Activated T-helper 1 cell treated with anti-CD3 and anti-CD28 coated beads, Interleukin-2, amount 50 U/mL, for 16 hours (primary cell): ENCODE data around the gene DDX49.
"Not testable (repeated sequence)": the region's sequence is repeated elsewhere in the genome, so short reads cannot be mapped to it uniquely, and the experiment has no call there.

ENCODE experiments used
- DNase-seq, 2 donors: peaks; one replicate each; pipeline ENCODE4 v3.0.0-alpha.2; 2020; ENCODE audit warnings: low read depth in 1 of 2, low spot score in 1 of 2

Gene DDX49

DNA sequence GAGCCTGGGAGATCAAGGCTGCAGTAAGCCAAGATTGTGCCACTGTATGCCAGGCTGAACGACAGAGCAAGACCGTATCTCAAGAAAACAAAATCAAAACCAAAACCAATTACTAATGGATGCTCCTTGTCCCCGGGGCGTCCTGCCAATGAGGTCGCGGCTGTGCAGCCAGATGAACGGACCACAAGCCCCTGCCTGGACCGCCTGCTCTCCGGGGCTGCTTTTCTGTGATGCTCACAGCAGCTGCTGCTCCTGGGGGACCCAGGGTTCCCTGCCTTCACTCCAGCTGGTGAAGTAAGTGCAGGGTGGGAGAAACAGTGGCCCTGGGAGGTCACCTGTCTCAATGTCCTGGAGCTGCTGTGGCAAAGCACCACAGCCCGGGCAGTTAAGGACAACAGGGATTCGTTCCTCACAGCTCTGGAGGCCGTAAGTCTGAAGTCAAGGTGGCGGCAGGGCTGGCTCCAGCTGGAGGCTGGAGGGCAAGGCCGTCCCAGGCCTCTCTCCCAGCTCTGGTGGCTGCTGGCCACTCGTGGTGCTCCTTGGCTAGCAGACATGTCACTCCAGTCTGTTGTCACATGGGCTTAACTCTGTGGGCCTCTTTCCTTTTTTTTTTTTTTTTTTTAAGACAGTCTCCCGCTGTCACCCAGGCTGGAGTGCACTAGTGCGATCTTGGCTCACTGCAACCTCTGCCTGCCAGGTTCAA, 10.4 kb upstream of the DDX49 start:
- DNase-seq = no peak

DNA sequence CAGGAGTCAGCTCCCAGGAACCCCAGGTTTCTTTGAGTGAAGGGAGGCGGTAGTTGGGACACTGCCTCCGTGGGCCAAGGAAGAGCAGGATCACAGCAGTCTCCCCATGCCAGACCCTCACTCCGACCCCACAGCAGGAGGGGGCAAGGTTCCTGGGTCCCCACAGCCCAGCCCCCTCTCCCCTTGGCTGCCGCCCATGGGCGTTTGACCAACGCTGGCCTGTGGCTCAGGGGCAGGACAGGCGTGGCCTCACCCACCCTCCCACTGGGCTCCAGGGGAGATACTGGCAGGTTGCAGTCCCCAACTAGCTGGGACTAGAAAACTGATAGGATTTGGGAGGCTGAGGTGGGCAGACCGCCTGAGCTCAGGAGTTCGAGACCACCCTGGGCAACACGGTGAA, 9.5 kb upstream of the DDX49 start:
- no peak for DNase-seq

DNA sequence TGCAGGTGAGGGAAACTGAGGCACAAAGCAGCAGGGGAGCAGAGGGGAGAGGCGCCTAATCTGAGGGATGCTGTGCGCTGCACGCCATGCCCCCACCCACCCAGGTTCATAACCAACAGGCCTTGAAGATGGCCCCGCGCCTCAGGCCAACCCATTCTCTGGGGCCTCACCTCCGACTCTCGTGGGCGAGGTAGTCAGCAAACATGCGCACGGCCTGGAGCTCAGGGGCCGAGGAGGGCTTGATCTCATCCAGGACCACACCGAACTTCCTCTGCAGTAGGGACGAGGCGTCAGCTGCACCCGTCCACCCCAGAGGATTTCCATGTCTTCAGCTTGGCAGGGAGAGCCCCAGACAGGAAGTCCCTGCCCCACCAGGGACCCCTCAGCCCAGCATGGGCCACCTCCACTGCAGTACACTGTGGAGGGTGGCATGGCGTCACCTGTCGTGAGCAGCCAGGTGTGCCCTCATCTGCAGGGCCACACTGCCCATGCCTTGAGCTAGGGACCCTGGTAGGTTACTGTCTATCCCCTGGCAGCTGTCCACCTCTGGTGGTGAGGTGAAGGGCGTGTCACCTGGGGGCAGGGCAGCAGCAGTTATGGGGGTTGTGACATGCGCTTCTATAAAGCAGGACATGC, 8.6 kb upstream of the DDX49 start:
- no peak for DNase-seq

DNA sequence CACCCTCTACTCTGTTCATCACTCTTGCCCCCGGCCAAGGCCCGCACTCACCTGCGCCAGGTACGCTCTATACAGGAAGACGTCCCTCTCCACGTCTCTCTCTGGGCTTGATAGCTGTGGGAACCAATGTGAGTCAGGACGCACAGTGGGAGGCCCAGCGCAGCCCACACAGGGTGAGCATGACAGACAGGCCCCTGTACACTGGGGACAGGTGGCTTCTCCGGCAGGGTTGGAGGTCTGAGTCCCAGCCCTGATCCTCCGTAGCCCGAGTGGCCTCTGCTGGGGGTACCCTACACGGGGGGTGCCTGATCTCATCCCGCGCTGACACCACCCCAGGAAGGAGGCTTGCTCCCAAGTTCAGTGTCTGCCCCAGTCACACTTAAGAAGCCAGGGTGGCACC, 6.6 kb upstream of the DDX49 start:
- DNase-seq = no peak

DNA sequence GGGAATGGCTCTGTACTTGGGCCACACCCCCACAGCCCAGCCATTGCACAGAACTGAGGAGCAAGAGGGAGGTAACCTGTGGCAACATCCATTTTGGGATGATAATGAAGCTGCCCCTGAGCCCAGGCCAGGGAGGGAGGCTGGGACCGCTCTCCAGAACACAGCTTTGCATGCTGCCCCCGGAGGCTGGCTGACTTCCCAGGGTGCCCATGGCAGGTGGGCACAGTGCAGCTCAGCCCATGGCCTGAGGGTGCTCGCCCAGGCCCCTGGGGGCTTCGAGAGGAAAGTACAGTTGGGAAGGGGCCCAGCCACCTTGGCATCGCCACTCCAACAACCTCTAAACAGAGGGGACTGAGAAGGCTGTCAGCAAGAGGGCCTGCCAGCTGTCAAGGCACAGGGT, 6.0 kb upstream of the DDX49 start:
- no peak for DNase-seq

DNA sequence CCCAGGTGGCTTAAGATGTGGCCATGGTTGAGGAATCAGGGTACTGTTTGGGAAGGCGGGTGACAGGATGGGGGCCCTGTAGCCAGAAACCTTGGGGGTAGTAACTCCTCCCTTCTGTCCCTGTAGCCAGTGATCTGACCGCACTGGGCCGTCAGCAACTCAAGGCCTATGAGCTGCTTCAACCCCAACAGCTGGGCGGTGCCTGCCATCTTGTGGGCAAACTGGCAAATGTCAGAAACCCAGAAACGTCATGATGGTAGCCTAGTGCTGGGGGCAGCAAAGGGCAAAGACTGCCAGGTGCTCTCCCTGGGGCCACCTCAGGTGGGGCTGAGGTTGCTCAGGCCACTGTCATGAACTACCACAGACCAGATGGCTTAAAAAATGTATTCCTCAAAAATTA, 3.9 kb upstream of the DDX49 start:
- DNase-seq = no peak

DNA sequence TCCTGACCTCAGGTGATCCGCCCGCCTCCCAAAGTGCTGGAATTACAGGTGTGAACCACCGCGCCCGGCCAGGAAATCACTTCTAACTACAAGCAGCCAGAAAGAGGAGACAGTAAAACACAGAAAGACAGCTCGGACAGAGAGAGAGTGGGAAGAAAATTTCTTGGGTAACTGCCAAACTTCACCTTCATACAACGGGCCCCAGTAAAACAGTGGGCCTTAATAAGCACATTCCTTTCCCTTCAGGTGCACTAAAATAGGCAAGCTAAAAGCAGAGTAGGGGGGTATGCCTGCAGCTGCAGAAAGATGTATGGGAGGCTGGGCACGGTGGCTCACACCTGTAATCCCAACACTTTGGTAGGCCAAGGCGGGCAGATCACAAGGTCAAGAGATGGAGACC, 1.9 kb upstream of the DDX49 start:
- DNase-seq = not testable (repeated sequence)

DNA sequence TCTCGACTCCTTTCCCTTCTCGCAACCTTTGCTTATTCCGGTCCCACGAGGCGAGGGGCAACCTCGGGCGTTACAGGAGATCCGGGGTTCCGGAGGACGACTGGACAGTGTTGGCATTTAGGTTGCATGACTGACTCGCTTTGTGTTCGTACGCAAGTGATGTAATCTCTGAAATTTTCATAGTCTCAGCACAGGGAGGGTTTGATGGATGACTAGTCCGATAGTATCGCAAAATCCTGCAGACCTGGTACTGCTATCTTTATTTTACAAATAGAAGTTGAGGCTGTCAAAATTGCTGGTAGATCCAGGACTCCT, 342 bp downstream of the DDX49 start:
- DNase-seq = no peak

DNA sequence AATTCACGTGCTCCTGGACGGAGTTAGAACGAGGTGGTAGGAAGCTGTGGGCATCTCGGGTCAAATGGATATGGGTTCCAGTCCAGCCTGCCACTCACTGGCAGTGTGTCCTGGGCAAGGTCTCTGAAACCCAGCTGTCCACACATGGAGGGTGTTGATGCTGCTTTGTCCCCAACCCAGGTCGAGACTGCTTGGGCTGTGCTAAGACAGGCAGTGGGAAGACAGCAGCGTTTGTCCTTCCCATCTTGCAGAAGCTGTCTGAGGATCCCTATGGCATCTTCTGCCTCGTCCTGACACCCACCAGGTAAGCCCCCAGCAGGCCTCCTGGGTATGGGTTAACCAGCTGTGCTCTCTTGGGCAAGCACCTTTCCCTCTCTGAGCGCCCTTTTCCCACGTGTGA, 885 bp downstream of the DDX49 start:
- no peak for DNase-seq

DNA sequence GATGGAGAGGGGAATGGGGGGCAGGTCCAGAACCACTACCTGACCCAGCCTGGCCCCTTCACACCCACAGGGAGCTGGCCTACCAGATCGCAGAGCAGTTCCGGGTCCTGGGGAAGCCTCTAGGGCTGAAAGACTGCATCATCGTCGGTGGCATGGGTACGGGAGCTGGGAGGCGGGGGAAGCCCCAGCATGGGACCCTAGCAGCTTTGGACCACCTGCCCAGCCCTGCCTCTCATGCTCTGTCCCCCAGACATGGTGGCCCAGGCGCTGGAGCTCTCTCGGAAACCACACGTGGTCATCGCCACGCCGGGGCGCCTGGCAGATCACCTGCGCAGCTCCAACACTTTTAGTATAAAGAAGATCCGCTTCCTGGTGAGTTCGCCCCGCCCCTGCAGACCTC, 2.1 kb downstream of the DDX49 start:
- DNase-seq = no peak

DNA sequence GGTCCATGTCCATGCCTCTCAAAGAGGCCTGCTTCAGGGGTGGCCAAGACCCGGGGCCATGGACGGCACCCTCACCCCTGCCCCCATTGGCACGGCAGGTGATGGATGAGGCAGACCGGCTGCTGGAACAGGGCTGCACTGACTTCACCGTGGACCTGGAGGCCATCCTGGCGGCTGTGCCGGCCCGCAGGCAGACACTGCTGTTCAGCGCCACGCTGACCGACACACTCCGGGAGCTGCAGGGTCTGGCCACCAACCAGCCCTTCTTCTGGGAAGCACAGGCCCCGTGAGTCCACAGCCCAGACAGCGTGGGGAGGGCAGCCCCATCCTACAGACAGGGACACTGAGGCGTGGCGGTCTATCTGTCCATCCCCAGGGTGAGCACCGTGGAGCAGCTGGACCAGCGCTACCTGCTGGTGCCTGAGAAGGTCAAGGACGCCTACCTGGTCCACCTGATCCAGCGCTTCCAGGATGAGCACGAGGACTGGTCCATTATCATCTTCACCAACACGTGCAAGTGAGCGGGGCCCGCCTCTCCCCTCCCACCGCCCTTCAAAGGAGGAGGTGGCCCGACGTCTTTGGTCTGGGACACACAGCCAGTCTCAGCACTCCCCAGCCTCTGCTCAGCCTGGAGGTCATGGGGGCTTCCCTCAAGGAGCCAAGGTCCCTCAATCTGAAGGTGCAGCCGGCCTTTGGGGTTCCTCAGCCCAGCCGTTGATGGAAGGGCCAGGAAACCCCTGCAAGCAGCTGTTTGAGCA, 2.9 kb downstream of the DDX49 start:
- DNase-seq = no peak

DNA sequence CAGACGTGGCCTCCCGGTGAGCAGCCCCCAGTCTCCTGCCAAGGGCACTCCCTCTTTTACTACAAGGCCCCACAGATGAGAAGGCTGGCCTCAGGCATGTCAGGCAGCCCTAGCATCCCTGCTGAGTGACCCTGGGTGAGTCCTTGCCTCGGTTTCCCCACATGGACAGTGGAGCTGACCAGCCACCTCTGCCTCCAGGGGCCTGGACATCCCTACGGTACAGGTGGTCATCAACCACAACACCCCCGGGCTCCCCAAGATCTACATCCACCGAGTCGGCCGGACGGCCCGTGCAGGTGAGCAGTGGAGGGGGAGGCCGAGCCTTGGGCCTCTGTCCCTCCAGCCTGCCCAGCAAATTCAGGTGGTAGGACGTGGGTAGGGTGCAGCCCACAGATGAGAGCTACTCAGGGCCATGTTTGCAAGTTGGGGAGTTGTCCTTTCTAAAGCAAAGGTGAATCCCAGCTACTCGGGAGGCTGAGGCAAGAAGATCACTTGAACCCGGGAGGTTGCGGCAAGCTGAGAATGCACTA, 5.2 kb downstream of the DDX49 start:
- DNase-seq = no peak

DNA sequence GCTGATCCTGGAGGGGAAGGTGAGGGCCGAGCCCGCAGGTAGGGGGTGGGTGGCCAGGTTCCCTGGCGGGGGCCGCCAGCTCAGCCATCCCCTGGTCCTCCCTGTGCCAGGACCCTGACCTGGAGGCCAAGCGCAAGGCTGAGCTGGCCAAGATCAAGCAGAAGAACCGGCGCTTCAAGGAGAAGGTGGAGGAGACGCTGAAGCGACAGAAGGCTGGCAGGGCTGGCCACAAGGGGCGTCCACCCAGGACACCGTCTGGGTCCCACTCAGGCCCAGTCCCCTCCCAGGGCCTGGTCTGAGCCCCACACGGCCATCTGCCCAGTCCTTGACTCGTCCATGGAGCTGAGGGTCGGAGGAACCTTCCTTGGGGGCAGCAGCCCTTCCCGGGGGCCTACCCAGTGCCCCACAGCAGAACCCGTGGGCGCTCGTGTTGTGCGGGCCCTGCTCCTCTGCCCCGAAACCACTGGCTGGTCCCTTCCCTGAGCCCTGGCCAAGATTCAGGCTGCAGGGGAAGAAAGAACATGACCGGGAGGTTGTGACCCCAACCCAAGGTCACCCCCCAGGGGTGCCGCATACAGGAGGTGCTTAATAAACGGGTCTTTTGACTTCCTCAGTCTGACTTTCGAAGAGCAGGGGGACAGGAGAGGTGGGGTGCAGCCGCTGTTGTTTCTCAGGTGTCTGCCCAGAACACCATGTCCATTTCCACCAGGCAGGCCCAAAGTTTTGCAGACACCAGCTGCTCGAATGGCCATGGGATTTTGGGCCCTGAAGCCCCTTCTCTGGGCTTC, 8.7 kb downstream of the DDX49 start:
- DNase-seq = no peak

DNA sequence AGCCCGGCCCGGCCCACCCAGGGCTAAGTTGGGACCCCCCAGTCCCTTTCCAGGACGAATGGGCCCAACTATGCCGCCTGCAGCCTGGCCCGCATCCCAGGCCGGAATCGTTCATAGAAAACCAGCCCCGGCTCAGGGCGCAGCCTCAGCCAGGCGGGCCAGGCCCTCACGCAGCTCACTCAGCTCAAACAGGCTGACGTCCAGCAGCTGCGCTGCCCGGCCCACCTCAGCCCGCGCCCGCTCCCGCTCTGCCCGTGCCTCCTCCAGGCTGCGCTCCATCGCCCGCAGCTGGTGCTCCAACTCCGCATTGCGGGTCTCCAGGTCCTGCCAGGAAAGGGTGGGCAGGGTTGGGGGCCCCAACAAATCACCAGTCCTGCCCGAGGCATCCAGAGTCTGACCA, 9.8 kb downstream of the DDX49 start:
- no peak for DNase-seq

DNA sequence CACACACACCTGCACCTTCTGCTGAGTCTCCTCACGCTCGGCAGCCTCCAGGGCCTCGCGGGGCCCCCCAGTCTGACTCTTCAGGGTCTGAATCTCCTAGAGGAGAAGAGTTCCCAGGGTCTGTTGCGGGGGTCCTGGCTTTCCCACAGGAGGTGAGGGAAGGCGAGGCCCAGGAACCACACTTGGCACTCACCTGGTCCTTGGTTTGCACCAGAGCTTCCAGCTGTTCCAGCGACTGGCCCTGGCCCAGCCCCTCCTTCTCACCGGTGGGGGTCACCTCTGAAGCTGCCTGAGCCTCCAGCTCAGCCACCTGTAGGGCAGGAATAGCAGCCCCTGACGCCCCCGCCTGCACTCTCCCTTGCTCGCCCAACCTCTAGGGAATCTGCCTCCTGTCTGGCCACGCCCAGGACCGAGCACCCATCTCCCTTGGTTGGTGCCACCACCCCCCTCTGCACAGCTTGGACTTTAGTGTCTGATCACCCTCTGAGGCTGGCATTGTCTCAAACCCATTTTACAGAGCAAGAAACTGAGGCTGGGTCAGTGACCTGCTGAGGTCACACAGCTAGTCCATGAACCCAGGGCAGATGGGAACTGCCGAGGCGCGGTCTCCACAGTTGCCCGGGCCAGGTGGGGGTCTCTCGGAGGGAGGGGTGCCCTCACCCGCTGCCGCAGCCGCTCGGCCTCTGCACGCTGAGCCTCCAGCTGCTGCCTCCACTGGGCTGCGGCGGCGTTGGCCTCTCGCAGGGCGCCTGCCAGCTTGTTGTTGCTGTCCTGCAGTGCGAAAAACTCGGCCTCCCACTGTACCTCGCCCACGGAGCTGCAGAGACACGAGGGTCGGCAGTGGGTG, 12.0 kb downstream of the DDX49 start:
- no peak for DNase-seq

DNA sequence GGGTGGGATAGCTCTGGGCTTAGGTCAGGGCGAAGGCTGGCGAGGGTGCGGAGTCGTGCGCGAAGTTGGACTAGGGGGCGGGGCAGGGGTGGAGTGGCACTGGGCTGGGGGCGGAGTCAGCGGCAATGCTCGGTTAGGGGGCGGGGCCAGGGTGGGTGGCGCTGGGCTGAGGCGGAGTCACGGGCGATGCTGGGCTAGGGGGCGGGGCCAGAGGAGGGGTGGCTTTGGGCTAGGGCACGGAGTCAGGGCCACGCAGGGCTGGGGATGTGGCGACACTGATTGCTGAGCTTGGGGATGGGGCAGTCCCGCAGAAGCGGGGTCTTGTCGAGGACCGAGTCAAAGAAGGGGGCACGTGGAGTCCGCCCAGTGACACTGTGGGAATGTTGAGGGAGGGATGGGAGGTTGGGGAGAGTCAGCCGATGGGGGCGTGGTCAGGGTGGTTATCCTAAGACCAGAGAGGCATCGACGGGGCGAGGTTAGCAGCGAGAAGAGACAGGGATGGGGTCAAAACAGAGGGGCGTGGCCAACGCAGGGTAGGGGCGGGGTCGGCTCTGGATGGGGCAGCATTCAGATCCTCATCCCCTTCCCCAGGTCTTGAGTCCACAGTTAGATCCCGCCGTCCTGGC, 12.8 kb downstream of the DDX49 start:
- peak; percentile 58 to 72 for DNase-seq

DNA sequence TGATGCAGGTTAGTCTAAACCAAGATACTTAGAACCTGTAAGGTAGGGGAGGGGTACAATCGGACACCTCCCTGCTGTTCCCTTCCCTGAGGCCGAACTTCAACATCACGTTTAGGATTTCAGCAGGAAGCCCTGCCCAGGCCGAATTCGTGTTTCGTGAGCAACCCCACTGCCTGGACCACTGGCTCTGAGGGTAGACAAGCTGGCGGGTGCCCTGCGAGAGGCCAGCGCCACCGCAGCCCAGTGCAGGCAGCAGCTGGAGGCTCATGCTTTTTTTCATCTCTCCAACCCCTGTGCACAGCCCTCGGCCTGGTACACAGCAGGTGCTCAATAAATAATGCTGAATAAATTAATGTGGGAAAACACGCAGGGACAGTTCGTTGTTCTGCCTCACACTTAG, 13.8 kb downstream of the DDX49 start:
- DNase-seq = no peak

DNA sequence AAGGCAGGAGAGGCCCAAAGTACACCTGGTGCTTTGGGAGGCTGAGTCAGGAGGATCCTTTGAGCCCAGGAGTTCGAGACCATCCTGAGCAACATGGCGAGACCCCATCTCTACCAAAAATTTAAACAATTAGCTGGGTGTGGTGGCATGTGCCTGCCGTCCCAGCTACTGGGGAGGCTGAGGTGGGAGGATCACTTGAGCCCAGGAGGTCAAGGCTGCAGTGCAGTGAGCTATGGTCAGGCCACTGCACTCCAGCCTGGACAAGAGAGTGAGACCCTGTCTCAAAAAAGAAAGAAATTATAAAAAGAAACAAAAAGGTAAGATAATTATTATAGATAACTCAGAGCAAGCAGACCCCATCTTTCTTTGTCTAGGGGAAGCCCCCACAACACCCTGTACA, 19.6 kb downstream of the DDX49 start:
- no peak for DNase-seq

DNA sequence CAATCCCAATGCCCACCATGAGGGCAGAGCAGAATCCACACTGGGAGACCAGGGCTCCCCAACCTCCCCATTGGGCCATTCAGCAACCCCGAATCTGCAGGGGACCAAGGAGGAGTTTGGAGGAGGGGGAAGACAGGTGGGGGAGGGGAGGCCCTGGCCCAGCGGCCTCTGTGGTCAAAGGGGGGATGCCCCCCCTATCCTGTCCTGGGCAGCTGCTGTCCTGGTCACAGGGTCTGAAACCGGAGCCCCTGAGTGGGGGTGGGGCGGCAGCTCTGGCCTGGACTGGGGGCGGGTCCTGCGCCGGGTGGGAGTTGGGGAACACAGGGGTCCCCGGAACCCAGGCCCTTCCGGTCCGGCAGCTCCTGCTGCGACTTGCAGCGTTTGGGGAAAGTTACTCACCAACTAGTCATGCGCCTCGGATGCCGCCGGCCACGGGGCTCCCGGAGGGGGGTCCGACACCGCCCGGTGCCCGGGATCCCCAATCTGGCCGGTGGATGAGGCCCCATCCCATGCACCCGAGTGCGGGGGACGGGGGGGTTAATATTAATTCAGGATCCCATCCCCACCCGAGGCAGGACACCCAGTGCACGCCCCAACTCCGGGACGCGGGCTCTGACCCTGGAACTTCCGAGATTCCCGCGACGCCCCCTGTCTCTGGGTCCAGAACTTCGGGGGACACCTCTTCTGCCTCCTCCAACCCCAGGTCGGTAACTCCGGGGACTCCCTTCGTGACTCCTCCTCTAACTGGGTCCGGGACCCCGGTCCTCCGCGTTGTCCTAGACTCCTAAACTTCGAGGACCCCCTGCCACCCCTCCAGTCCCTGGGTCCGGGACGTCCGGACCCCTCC, 20.6 kb downstream of the DDX49 start:
- DNase-seq = no peak
